SHP77 (cell line): ENCODE results near the gene AIF1L.

Source experiments
- DNase-seq, 2 experiments: peaks; one replicate each; lab custom pipeline; 2025; lab: John Stamatoyannopoulos, UW

Gene AIF1L

GRCh38 chr9:131076347-131077195 lies 19.8 kb upstream of the AIF1L start:
- DNase-seq: no peak

- no peak for DNase-seq
Observed at GRCh38 chr9:131078427-131079366, 17.6 kb upstream of the AIF1L start.

GRCh38 chr9:131080589-131080988 lies 15.7 kb upstream of the AIF1L start:
- DNase-seq: no peak

- no peak for DNase-seq
Observed at GRCh38 chr9:131081868-131082267, 14.5 kb upstream of the AIF1L start.

GRCh38 chr9:131082774-131083512 lies 13.4 kb upstream of the AIF1L start:
- no peak for DNase-seq

GRCh38 chr9:131084661-131085369 lies 11.5 kb upstream of the AIF1L start:
- DNase-seq: no peak

- no peak for DNase-seq
Observed at GRCh38 chr9:131085370-131086122, 10.8 kb upstream of the AIF1L start.

- no peak for DNase-seq
Observed at GRCh38 chr9:131087354-131087893, 8.9 kb upstream of the AIF1L start.

GRCh38 chr9:131090025-131090787 lies 6.1 kb upstream of the AIF1L start:
- no peak for DNase-seq

GRCh38 chr9:131091352-131091992 lies 4.9 kb upstream of the AIF1L start:
- no peak for DNase-seq

- no peak for DNase-seq
Observed at GRCh38 chr9:131092030-131092429, 4.3 kb upstream of the AIF1L start.

GRCh38 chr9:131092548-131093440 lies 3.5 kb upstream of the AIF1L start:
- no peak for DNase-seq

GRCh38 chr9:131094015-131094414 lies 2.3 kb upstream of the AIF1L start:
- no peak for DNase-seq

GRCh38 chr9:131094622-131095021 lies 1.7 kb upstream of the AIF1L start:
- no peak for DNase-seq

- no peak for DNase-seq
Observed at GRCh38 chr9:131095666-131096268, 564 bp upstream of the AIF1L start.

- no peak for DNase-seq
Observed at GRCh38 chr9:131097126-131097947, 1.0 kb downstream of the AIF1L start.

- no peak for DNase-seq
Observed at GRCh38 chr9:131097948-131098278, 1.6 kb downstream of the AIF1L start.
